GM21717 (cell line): ENCODE measurements around the gene SEC22C.
"Not testable (repeated sequence)": the region's sequence is repeated elsewhere in the genome, so short reads cannot be mapped to it uniquely, and the experiment has no call there.

ENCODE experiments used
- ATAC-seq: cut with Tn5 transposase; IDR thresholded peaks from one replicate; pipeline ENCODE4 v1.9.1; 2021; ENCODE audit warnings: mild to moderate bottlenecking, moderate library complexity; ENCODE audit not compliant: unreplicated experiment

SEC22C gene

GRCh38 chr3:42581709-42582473, at the start of gene SEC22C:
Gene SEC22C (minus strand): TSS chr3:42581967. CDS start chr3:42569046, 12,921 bp downstream.
- ATAC-seq: peak; percentile 90

- no peak for ATAC-seq
Measured at GRCh38 chr3:42613462-42613861, 31.7 kb upstream of the SEC22C start.

GRCh38 chr3:42612928-42613327, 31.2 kb upstream of the SEC22C start:
- peak; percentile 65 for ATAC-seq

DNA sequence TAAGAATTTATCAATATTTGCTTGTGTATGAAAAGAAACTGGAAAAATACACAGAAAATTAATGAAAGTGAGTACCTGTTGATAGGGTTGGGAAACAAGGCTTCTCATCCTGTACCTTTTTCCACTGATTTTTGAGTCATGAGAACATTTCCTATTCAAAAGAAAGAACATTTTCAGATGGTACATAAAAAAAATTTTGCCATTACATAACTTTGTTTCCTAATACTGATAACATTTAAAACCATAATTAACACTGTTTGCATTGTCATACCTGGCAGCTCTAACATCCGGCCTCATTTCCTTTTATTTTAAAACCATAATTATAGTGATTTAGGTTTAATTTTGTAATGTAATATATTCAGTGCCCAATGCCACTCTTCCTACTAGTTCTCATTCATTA, 30.4 kb upstream of the SEC22C start:
- ATAC-seq: no peak

DNA sequence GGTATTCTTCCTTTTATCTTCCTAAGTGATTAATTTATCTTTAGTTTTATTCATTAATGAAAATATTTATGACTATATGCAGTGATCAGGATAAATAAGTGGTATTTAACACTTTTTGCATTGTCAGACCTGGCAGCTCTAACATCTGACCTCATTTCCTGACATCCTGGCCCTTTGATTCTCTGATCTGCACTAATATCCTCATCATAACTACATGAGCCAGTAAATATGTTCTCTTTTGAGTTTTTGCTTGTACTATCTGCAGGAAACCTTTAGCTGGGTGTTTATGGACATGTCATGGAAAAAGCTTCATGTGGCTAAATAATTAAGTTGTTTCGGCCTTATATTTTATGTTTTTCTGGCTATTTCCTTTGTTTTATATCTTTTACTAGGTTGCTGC, 29.2 kb upstream of the SEC22C start:
- ATAC-seq: no peak

- no peak for ATAC-seq
Measured at GRCh38 chr3:42608581-42608980, 26.8 kb upstream of the SEC22C start.

- ATAC-seq: no peak
Measured at GRCh38 chr3:42605546-42606173, 23.9 kb upstream of the SEC22C start.

DNA sequence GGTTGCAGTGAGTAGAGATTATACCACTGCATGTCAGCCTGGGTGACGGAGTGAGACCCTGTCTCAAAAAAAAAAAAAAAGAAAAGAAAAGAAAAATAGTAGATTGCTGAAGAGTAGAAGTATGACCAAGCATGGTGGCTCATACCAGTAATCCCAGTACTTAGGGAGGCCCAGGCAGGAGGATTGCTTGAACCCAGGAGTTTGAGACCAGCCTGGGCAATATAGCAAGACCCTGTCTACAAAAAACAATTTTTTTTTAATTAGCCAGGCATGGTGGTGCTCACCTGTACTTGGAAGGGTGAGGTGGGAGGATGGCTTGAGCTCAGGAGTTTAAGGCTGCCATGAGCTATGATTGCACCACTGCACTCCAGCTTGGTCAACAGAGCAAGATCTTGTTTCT, 21.2 kb upstream of the SEC22C start:
- no peak for ATAC-seq

DNA sequence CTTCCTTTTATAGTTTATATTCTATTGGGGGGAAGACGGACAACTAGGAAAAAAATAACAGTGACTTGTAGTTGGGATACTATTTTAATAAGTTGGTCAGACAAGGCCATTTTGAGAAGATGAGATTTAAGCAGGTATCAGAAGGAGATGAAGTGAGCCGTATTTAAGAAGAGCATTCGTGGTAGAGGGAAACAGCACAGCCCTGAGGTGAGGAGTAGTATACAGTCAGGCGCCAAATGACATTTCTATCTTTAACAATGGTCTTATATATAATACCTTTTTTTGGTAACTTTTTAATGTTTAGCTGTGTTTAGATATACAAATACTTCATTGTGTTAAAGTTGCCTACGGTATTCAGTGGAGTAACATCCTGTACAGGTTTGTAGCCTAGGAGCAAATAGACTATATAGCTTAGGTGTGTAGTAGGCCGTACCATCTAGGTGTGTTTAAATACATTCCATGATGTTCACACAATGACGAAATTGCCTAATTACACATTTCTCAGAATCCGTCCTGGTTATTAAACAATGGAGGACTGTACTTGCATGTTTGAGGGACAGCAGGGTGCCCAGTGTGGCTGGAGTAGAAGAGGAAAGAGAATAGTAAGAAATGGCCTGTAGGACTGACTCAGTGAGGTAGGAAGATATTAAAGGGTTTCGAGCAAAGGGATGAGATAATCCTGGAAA, 20.3 kb upstream of the SEC22C start:
- ATAC-seq: no peak

DNA sequence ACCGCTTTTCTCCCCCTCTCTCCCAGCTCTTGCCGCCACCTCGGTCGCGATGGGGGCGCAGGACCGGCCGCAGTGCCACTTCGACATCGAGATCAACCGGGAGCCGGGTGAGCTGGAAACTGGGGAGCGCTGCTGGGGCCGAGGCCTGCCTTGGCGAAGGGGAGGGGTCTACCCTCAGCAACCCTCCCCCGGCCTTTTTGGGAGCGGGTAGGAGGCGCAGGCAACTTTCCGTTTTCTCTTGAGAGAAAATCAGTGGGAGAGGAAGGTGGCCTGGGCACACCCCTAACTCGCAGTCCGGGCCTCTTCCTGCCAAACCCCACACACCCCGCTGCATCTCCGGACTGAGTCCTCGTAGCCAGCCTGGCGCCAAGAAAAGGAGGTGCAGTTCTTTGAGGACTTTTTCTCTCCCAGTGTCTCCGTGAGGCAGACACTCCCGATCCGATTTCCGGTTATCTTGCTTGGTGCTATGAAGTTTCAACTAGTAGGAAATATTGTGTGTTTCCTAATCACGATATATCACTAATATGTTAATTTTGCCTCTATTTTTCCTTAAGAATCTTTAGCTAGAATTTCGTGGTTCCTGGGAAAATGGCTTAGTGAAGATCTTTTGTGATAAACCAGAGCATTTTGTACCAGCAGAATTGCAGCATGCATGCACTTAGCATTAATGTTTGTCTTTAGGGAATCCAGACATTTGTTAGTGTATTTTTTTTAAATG, 19.4 kb upstream of the SEC22C start:
- peak; percentile 27 for ATAC-seq

DNA sequence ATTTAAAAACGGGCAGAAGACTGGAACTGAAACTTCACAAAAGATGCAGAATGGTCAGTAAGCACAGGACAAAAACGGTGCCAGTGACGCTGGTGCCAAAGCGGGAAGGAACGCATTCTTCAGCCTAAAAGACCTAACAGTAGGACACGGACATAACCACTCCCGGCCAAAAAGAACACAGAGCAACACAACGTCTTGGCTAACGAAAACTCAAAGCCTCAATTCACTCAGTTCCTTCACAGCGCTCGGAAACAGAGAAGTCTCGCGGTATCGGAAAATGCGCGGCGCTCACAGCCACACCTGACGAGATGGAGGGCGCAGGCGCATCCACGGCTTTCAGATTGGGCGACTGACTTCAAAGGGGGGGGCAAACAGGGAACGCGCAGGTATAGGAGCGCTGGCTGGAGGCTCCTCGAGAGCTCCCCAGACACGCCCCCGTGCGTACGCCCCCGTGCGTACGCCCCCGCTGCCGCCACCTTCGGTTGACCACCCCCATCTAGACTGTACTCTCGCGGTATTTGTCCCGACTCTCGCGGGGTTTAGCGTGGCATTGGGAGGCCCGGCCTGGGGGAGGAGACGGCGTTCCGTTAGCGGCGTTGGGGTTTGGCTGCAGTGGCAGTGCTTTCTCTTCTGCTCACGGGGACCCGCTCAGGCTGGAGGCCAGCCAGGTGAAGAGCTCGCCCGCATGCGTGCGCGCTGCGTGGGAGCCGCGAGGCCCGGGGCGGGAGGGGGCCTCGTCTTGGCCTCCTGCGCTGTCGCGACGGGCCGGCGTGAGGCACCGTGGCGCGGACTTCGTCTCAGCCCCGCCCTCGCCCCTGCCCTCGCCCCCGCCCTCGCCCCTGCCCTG, 18.6 kb upstream of the SEC22C start, which contains the start of gene NKTR:
Gene NKTR, plus strand, starts transcription at position 576 of the 847 bp plus-strand sequence. CDS start 321 bp downstream, outside the sequence.
- ATAC-seq: peak; percentile 86

DNA sequence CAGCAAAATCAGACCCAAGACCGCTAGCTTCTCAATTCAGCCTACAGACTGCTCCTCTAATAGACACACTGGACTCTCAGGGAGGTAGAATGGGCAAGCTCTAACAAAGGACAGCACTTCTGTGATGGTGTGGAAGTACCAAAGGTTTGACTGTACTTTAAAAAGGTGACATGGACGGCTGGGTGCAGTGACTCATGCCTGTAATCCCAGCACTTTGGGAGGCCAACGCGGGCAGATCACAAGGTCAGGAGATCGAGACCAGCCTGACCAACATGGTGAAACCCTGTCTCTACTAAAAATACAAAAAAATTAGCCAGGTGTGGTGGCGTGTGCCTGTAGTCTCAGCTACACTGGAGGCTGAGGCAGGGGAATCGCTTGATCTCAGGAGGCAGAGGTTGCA, 15.3 kb upstream of the SEC22C start:
- not testable (repeated sequence) for ATAC-seq

DNA sequence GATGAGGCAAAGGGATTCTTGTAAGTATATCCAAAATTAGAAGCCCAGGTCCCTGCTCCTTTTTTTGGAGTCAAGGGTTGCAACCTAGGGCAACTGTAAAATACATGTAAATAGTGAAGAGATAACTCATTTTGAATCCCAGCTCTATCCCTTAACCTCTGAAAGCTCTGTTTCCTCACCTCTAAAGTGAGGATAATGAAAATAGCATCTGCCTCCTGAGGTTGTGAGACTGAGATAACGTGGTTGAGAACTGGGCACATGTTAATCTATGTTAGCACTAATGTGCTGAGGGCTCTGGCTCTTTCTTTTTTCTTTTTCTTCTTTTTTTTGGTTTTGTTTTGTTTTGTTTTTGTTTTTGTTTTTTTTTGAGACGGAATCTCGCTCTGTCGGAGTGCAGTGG, 13.9 kb upstream of the SEC22C start:
- ATAC-seq: no peak

GRCh38 chr3:42593635-42594034, 11.9 kb upstream of the SEC22C start:
- no peak for ATAC-seq

DNA sequence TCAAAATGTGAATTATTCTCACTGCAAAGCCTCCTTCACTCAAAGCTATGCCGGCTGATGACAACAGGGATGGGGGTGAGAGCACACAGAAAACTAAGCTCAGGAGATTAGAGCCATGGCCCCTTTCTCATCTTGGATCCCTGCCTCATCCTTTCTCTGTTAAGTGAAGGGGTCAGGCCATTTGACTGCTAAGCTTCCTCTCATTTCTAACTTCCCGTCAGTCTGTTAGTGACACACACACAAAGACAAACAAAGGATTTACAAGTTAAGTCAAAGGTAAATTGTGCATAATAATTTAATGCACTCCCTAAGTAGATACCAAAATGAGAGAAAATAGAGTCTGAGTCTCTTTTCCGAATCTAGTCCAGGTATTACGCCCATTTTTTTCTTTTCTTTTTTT, 10.0 kb upstream of the SEC22C start:
- ATAC-seq: no peak

GRCh38 chr3:42590989-42591756, 9.4 kb upstream of the SEC22C start:
- ATAC-seq: peak; percentile 23

DNA sequence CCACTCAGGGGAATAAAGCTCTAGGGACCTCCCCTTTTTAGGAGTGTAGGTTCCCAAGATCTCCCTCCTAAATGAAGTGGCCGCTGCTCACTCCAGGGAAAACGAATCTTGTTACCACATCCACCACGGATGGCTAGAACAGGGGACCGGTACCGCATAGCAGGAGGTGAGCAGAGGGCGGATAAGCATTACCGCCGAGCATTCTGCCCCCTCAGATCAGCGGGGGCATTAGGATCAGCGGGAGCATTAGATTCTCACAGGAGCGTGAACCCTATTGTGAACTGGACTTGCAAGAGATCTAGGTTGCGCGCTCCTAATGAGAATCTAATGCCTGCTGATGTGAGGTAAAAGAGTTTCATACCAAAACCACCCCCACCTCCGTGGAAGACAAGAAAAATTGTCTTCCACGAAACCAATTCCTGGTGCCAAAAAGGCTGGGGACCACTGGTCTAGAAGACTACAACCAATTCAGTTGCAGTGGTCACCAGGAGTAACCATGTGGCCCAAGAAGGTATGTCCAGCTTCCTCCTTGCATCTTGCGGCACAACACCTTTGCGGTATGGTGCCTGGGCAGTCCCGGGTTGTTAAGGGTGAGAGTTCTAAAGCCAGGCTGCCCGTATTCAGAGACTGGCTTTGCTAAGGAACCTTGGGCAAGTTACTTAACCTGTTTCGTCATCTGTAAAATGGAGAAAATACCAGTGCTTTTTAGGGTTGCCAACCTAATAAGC, 7.8 kb upstream of the SEC22C start:
- ATAC-seq: no peak

GRCh38 chr3:42588625-42589024, 6.9 kb upstream of the SEC22C start:
- ATAC-seq: no peak
